Caco-2 (cell line): Measurements from ENCODE around the gene PKP3. TPM values are rescaled to one million over a fixed set of nuclear protein-coding genes. Genes with fewer than 3 reads are reported as not detected.
A peak's percentile ranks its signal among the peaks of the same experiment; 100 is the strongest.

Source experiments
- BruUV-seq: library from RNA; stranded (reverse); fragments of 400-500 nt; replicated peaks from 2 replicates; lab custom pipeline; 2021; lab: Mats Ljungman, UMichigan
- CTCF ChIA-PET: fragments of 300-600 bp; sonication (Branson Sonifier 250); formaldehyde crosslinking; loops from one replicate; lab custom pipeline; 2022; ENCODE audit warnings: antibody characterized with exemption; lab: Charles Lee
- POLR2A ChIA-PET: fragments of 300-600 bp; sonication (Branson Sonifier 250); formaldehyde crosslinking; loops from one replicate; lab custom pipeline; 2022; ENCODE audit warnings: antibody characterized with exemption; lab: Charles Lee
- DNase-seq, 2 experiments: peaks; one replicate each; pipeline versions ENCODE4 v3.0.0 to v3.0.0-alpha.2; 2020 to 2022
- H3K27me3 ChIP-seq: replicated peaks from 2 replicates; pipeline ENCODE4 v1.6.0; 2011; ENCODE audit warnings: low read length; ENCODE audit not compliant: control insufficient read depth, insufficient read depth
- H3K36me3 ChIP-seq: 2 replicates; pipeline ENCODE4 v1.5.1; 2011; ENCODE audit warnings: low read length; ENCODE audit not compliant: control insufficient read depth, insufficient read depth
- H3K4me1 ChIP-seq: fragments of 250-450 bp; sonication (Bioruptor Pico); 2 replicates; pipeline ENCODE4 v1.5.1; 2020; ENCODE audit warnings: mild to moderate bottlenecking
- H3K4me3 ChIP-seq: 2 replicates; pipeline ENCODE4 v1.5.1; 2011; ENCODE audit warnings: low read depth, mild to moderate bottlenecking, control low read depth, low read length
- H3K9me3 ChIP-seq: fragments of 250-450 bp; sonication (Bioruptor Pico); 2 replicates; pipeline ENCODE4 v1.5.1; 2020; ENCODE audit warnings: mild to moderate bottlenecking, moderate library complexity
- H3K27ac Mint-ChIP-seq: one replicate; pipeline ENCODE4 v1.8.0; 2022; ENCODE audit warnings: mixed read lengths; ENCODE audit not compliant: unreplicated experiment
- H3K27me3 Mint-ChIP-seq: one replicate; pipeline ENCODE4 v1.8.0; 2022; ENCODE audit warnings: mixed read lengths; ENCODE audit not compliant: insufficient read depth, unreplicated experiment
- H3K36me3 Mint-ChIP-seq: one replicate; pipeline ENCODE4 v1.8.0; 2022; ENCODE audit warnings: mild to moderate bottlenecking, mixed read lengths; ENCODE audit not compliant: insufficient read depth, unreplicated experiment
- H3K4me1 Mint-ChIP-seq: one replicate; pipeline ENCODE4 v1.8.0; 2022; ENCODE audit warnings: low read depth, mixed read lengths; ENCODE audit not compliant: unreplicated experiment
- H3K4me3 Mint-ChIP-seq: one replicate; pipeline ENCODE4 v1.8.0; 2022; ENCODE audit warnings: mild to moderate bottlenecking, moderate library complexity, mixed read lengths; ENCODE audit not compliant: unreplicated experiment
- H3K9me3 Mint-ChIP-seq: one replicate; pipeline ENCODE4 v1.8.0; 2022; ENCODE audit warnings: mixed read lengths; ENCODE audit not compliant: unreplicated experiment
- intact Hi-C: fragments of 100-400 bp; cut with micrococcal nuclease; formaldehyde crosslinking; loops from one replicate; pipeline ENCODE4 v1.10.0; 2022; ENCODE audit not compliant: unreplicated experiment
- total RNA-seq: library from RNA; stranded (reverse); gene quantifications from 2 replicates; pipeline ENCODE4 v1.2.3, GENCODE V29; 2022
- TF ChIP-seq, protein P1 (sequence below), 2 experiments: fragments of 200-600 bp in 1 of 2; IDR thresholded peaks; 1 replicate in 1 of 2; 2 replicates in 1 of 2; pipeline versions ENCODE4 v1.5.1 to v1.8.0; 2011 to 2022; ENCODE audit warnings: antibody characterized with exemption in 1 of 2, control low read depth in 1 of 2, inconsistent platforms in 1 of 2, low read depth in 1 of 2, low read length in 1 of 2, mild to moderate bottlenecking in 1 of 2, moderate library complexity in 1 of 2; ENCODE audit not compliant: insufficient read depth in 1 of 2, severe bottlenecking in 1 of 2, unreplicated experiment in 1 of 2

Gene PKP3
- total RNA-seq, 1 experiment from 2014 or later = 149 TPM

DNA sequence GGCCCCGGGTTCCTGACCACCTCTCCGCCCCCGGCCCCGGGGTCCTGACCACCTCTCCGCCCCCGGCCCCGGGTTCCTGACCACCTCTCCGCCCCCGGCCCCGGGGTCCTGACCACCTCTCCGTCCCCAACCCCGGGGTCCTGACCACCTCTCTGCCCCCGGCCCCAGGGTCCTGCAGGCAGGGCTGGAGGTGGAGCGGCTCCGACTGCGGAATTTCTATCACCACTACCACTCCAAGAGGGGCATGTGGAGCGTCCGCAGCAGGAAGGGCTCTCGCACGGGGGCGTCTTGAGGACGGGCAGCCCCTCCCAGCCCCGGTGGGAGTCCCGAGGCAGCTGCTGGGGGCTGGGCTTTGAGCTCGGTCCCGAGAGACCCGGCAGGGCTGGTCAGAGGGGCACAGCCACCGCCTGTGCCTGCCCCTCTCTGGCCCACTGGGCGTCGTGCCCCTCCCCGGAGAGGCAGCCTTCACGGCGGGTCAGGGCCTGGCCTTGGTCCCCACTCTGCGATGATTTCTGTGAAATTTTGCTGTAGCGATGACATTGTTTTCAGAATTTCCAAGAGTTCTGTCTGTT, 12.4 kb upstream of the PKP3 start:
- Mint-ChIP-seq H3K4me3 (no peak overlapping the region), H3K36me3 (peaks cover 22% of the 10 kb centered on the region), H3K4me1 (no peaks in the 10 kb centered on the region), H3K27ac (peak overlapping the region; percentile 12), H3K27me3 (no peaks in the 10 kb centered on the region), H3K9me3 (no peaks in the 10 kb centered on the region)
- H3K27me3 ChIP-seq = no peaks in the 10 kb centered on the region
- BruUV-seq = no TSS peak
- intact Hi-C loops = no loop called here
- H3K36me3 ChIP-seq = no peaks in the 10 kb centered on the region
- H3K4me3 ChIP-seq = no peak overlapping the region
- peaks cover 6% of the 10 kb centered on the region; the same call in 1 of the 2 replicates for H3K4me1 ChIP-seq
- ChIA-PET POLR2A (no interaction called here), CTCF (no interaction called here)
- peaks cover 9% of the 10 kb centered on the region for H3K9me3 ChIP-seq
- no peak for DNase-seq
- TF ChIP-seq, protein P1, sequence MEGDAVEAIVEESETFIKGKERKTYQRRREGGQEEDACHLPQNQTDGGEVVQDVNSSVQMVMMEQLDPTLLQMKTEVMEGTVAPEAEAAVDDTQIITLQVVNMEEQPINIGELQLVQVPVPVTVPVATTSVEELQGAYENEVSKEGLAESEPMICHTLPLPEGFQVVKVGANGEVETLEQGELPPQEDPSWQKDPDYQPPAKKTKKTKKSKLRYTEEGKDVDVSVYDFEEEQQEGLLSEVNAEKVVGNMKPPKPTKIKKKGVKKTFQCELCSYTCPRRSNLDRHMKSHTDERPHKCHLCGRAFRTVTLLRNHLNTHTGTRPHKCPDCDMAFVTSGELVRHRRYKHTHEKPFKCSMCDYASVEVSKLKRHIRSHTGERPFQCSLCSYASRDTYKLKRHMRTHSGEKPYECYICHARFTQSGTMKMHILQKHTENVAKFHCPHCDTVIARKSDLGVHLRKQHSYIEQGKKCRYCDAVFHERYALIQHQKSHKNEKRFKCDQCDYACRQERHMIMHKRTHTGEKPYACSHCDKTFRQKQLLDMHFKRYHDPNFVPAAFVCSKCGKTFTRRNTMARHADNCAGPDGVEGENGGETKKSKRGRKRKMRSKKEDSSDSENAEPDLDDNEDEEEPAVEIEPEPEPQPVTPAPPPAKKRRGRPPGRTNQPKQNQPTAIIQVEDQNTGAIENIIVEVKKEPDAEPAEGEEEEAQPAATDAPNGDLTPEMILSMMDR (IDR thresholded peaks at IDR 0.05; ENCODE audit: insufficient read depth in 1 of 2, low read depth in 1 of 2, low read length in 1 of 2, severe bottlenecking in 1 of 2, unreplicated experiment in 1 of 2) = no peak

DNA sequence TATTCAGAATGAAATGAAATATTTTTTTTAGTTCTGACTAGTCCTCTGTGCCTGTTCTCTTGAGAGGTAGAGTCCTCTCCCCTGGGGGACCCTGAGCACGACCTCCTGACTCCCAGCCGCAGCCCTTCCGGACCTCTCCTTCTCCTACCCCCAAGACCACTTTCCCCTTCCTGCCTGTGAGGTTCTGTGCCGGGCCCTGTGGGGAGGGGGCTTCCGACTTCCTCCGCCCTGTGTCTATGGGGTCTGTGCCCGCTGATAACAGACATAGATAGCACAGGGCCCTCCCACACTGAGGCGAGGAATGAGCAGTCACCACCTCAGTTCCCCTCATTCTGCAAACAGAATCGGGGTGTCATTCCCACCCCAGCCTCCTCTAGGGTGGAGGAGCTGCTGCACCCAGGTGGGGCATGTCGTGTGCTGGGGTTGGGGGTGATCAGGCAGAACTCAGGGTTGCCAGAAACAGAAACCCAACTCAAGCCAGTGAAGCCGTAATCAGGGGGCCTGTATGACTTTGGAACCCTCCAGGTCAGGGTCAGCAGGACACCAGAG, 11.9 kb upstream of the PKP3 start:
- intact Hi-C loops = no loop called here
- no peaks in the 10 kb centered on the region for H3K27me3 ChIP-seq
- Mint-ChIP-seq H3K4me1 (no peaks in the 10 kb centered on the region), H3K27ac (peak overlapping the region; percentile 12), H3K9me3 (peaks cover 6% of the 10 kb centered on the region), H3K36me3 (peaks cover 22% of the 10 kb centered on the region), H3K27me3 (no peaks in the 10 kb centered on the region), H3K4me3 (no peak overlapping the region)
- CTCF ChIA-PET = no interaction called here
- no TSS peak for BruUV-seq
- POLR2A ChIA-PET = no interaction called here
- TF ChIP-seq, protein P1 (IDR thresholded peaks at IDR 0.05; ENCODE audit: insufficient read depth in 1 of 2, low read depth in 1 of 2, low read length in 1 of 2, severe bottlenecking in 1 of 2, unreplicated experiment in 1 of 2) = no peak
- DNase-seq = no peak
- H3K36me3 ChIP-seq = no peaks in the 10 kb centered on the region
- no peak overlapping the region for H3K4me3 ChIP-seq
- peaks cover 6% of the 10 kb centered on the region; the same call in 1 of the 2 replicates for H3K4me1 ChIP-seq
- peaks cover 9% of the 10 kb centered on the region for H3K9me3 ChIP-seq

DNA sequence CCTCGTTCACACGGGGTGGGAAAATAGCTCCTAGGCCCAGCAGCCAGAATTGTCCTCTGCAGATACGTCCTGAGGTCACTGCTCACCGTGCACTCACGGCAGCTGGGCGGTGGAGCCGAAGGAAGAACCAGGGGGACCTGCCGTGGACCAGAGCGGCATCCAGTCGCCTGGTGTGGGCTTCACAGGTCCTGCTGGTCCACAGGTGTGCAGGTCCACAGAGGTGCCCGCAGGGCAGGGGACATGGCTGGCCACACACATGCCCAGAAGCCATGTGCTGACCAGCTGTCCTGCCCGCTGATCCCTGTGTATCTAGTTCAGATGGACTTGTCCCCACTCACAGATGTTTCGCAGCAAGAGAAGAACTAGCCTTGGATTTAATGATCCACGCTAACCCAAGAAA, 10.6 kb upstream of the PKP3 start:
- intact Hi-C loops = no loop called here
- Histone ChIP-seq H3K27me3 (no peaks in the 10 kb centered on the region), H3K9me3 (peaks cover 9% of the 10 kb centered on the region), H3K4me3 (no peak overlapping the region), H3K4me1 (peaks cover 6% of the 10 kb centered on the region; the same call in 1 of the 2 replicates), H3K36me3 (no peaks in the 10 kb centered on the region)
- peaks cover 18% of the 10 kb centered on the region for H3K36me3 Mint-ChIP-seq
- POLR2A ChIA-PET = no interaction called here
- peaks cover 14% of the 10 kb centered on the region for H3K9me3 Mint-ChIP-seq
- BruUV-seq = no TSS peak
- no peak overlapping the region for H3K4me3 Mint-ChIP-seq
- CTCF ChIA-PET = interaction anchor here (0.7 kb wide), 1 partner anchor 136 kb away, joined by 3 read pairs; no protein-coding TSS in a partner anchor
- H3K27me3 Mint-ChIP-seq = no peaks in the 10 kb centered on the region
- H3K27ac Mint-ChIP-seq = no peak overlapping the region
- no peak for DNase-seq
- TF ChIP-seq, protein P1 (IDR thresholded peaks at IDR 0.05; ENCODE audit: insufficient read depth in 1 of 2, low read depth in 1 of 2, low read length in 1 of 2, severe bottlenecking in 1 of 2, unreplicated experiment in 1 of 2) = no peak
- H3K4me1 Mint-ChIP-seq = no peaks in the 10 kb centered on the region
